CD4-positive, alpha-beta T cell treated with Interleukin-6 for 4 hours (primary cell): ENCODE measurements around the gene CTSH.
A peak's percentile ranks its signal among the peaks of the same experiment; 100 is the strongest.
"Not testable (repeated sequence)": the region's sequence is repeated elsewhere in the genome, so short reads cannot be mapped to it uniquely, and the experiment has no call there.

ENCODE experiments used
- DNase-seq: peaks from one replicate; pipeline ENCODE4 v3.0.0-alpha.2; 2020; ENCODE audit warnings: mixed read lengths

CTSH gene

DNA sequence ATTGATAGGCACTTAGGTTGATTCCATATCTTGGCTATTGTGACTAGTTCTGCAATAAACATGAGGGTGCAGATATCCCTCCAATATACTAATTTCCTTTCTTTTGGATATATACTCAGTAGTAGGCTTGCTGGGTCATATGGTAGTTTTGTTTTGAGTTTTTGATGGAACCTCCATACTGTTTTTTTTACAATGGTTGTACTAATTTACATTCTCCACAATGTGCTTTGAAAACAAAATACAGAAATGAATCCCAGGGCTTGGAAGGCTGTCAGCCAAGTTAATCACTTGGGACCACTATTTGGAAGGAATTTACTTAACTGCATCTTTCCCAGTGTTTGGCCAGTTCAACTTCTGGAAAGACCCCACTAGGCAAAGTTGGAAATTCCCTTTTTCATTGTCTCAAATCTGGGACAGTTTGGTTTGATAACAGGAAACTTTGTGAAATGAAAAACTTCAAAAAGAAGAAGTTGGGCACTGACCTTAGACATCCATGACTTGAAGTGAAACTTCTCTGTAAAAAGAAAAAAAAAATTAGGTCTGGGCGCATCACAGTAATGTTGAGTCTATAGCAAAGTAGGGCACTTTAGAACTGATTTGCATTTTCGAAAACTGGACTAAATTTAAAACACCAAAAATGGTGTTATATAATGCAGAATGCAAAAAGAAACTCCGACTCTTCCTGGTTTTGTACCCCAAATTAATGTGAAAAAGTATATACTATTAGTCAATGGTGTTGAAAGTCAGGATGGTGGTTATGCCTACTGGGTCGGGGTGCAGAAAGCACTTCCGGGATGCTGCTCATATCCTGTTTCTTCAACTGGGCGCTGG is 6.0 kb downstream of the CTSH start:
- DNase-seq: peak; percentile 42

DNA sequence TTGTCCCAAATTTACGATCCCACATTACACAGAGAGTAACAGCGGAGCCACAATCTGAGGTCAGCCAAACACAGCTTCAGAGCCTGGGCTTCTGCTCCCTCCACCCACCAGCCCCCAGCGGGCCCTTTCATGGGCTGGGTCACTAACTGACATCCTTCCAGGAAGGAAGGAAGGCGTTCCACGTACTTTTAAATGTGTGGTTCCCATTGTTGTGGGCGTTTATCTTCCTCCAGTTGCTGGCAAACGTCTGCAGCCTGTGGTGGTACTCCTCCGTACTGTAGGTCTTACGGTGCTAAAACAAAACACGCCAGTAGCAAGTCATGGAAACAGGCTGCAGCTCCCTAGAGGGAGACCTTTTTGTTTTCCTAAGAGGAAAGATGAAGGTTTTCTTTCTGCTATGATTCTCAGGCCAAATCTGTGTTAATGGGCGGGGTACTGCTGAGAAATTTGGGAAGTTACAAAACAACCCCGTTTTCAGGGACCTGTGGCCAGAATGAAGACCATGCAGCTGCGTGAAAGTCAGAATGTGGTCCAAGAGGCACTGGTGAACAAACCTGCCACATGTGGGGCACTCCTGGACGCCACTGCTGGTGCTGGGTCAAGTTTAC is 7.6 kb downstream of the CTSH start:
- DNase-seq: no peak

DNA sequence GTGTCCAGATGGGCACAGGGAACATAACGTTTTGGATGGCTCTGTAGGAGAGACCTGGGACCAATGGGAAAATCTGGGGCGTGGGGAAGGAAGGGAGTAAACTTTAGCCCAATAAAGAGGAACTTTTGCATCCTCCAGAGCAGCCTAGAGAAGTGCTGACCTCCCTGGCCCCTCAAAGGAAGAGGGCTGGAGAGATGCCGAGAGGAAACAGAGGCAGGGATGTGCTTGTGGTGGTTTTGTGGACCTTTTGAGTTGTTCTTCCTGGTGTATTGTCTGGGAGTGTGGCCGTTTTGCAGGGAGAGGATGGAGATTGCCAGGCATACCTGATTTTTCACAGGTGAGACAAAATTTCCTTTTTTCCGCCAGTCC is 10.2 kb downstream of the CTSH start:
- no peak for DNase-seq

DNA sequence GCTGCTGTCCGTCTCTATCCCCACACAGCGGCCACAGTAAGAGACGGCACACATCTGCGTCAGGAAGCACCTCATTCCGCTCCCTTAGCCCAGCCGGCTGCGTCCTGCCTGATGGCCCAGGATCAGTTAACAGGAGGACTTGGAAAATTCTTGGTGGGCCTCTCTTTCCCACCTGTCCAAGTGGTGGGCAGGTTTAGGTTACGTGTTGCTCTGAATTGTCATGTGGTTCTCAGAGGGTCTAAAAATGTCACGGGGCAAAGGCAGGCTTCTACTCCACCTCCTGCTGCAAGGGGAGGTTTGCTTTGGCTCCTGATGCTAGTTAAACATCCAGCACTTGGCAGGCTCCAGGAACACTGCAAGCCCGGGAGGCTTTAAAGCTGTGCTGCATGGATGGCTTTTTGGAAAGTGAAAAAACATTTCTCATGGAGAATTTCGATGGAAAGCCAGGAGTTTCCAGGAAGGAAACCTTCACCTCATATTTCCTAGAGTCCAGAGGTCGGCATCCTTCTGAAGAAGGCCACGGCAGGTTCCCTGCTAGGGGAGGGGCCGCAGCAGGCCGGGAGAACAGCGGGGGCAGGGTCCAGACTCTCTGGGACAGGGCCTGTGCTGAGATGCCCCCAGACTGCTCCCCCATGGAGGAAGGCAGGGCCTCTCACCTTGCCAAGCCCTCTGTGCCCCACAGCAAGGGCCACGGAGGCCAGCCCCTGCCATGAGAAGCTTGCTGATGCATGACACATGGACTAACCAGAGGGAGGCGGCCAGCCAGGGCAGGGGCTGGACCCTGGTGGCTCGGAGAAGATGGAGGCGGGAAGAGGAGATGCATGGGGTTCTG is 10.8 kb downstream of the CTSH start:
- DNase-seq: no peak

DNA sequence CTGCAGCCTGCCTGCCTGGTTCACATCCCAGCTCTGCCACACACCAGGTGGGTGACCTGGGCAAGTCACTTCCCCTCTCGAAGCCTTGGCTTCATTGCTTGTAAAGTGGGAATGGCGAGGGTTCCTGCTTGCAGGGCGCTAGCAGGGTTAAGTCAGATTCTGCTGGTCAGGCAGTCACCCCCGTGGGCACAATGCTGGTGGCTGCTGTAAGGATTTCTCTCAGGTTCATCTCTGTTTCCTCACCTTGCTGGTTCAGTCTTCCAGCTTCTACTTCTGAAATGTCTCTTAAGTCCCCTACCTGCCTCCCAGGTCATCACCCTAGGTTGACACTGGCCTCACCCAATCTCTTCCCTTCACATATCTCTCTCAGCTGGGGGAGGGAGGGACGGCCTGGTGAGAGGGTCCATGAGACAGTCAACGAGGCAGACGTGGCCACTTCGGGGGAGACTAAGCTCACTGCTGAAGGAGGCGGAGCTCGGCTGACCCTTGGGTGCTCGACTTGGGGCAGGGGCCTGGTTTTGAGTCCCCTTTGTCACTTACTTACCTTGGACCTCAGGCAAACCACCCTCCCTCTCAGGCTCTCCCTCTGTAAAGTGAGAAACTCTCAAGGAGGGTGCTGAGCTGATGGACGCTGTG is 11.5 kb downstream of the CTSH start:
- no peak for DNase-seq

DNA sequence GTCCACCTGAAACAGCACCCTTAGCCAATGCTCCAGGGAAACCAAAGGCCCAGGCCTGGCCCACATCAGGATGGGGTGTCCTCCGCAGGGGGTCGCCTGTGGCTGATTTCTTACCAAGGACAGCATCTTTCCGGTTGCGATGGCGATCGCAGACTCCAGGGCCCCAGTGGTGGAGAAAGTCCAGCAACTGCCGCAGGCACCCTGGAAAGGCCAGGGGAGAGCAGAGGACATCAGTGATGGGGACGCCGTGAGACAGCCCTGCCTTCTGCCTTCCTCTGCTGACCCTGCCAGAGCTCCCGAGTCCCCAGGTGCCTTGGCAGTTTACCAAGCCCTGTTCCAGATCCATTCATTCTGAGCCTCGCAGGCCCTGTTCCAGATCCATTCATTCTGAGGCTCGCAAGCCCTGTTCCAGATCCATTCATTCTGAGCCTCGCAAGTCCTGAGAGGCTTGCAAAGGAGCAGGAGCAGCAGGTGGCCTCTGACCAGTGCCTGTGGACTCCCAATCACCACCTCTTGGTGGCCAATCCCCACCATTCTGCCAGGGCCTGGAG is 12.5 kb downstream of the CTSH start:
- no peak for DNase-seq

DNA sequence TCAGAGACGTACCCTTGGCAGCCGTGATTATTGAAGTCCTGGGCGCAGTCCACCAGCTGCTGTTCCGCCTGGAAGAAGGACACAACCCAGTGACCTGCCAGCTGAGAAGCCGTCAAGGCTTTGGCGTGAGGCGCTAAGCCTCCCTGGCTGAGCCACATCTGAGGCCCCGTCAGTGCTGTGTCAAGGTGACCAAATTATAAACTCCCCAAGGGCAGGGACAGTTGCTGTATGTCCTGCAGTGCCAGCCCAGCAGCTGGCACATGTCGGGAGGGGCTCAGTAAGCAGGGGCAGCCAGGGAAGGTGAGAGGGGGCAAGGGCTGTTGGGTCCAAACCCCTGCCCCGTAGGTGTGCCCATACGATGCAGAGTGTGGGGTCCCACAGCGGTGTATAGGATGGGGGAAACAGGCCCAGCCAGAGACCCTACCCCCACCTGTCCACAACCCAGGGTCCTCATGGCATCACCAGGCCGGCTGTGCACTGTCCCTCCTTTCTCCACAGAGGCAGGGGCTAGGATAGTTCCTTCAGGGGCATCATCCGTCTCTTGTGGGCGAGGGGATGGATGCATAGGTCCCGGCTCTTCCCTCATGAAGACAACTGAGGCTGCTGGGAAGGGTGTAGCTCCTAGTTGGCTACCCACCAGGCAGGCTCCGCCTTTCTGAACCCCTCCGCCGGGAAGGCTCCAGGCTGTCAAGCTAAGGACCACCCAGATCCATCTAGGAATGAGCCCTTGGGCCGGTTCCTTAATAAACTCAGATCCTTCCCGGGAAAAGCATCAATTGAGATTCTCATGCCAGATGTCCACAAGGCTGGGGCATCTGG is 13.2 kb downstream of the CTSH start:
- DNase-seq: no peak

DNA sequence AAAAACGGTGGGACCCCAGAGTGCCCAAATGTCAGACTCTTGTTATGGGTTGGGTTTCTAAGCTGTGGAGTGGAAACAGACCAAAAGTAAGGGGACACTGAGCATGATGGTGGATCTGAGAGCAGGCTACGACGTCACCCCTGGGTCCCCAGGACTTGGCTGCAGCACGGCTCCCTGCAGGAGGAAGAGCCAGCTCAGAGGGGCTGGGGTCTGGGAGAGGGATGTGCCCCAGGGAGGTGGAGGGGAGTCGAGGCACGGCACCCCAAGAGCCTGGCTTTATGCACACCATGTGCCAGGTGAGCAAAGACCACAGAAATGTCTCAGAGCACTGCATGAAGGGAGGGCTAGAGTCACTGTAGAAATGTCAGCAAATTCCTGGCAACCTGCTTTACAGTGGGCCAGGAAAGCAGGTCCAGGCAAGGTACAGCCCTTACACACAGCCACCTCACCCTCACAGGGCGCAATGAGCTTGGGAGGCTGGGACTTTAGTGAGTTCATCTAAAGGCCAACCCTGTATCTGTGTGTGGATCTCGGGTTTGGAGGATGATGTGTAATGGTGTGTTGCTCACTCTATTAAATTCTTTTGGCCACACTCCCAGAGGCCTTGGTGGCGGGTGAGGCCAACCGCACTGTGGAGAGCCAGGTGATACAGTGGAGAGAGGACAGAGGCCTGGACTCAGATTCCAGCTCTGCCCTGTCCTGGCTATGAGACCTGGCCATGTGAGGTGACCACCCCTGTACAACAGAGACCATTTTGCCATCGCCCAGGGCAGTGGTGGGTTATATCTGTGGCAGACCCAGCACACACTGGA is 14.1 kb downstream of the CTSH start:
- no peak for DNase-seq

DNA sequence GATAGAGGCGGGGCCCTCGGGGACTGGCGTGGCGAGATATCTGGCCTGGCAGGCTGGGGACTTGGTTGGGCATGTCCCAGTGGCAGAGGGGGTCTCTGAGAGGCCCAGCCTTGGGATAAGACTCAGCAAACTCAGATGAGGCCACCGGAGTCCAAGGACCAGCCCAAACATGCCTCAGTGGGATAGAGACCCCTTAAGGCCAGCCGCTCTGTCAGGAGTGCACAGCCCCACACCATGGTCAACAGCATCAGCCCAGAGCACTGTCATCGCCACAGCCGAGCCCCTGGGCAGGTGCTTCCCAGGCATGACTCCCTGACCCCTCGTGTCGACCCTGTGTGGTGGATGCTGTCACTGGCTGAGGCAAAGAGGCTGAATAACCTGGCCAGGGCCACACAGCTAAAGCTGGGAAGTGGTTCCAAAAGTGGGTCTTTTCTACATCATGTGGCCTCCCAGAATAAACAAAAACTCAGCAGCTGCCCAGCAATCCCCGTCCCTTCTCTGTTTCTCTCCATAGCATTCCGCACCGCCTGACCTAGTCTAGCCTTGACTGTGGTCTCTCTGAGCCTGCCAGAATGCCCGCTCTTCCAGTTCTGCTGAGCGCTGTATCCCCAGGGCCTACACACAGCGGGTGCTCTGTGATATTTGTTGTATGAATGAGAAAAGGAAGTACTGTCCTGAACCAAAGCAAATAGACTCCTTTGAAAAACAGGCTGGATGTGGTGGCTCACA is 15.1 kb downstream of the CTSH start:
- no peak for DNase-seq

DNA sequence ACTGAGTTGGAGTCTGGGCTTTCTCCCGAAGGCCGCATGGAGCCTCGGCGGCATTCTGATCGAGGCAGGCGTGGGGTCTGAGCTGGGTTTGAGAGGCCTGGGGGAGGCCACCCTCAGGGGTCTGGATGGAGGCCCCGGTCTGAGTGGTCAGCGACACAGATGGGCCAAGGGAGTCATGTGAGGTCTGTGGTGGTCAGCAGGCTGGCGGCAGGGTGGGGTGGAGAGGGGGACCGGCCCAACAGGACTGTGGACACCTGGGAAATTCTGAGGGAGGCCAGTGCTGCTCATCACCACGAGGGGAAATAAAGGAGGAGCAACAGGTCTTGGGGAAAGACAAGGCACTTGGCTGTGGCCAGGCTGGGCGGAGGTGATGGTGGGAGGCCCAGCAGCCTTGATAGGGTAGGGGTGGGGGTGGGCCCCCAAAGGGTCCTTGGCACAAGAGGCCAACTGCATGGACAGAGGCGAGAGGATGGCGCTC is 16.2 kb downstream of the CTSH start:
- DNase-seq: no peak

DNA sequence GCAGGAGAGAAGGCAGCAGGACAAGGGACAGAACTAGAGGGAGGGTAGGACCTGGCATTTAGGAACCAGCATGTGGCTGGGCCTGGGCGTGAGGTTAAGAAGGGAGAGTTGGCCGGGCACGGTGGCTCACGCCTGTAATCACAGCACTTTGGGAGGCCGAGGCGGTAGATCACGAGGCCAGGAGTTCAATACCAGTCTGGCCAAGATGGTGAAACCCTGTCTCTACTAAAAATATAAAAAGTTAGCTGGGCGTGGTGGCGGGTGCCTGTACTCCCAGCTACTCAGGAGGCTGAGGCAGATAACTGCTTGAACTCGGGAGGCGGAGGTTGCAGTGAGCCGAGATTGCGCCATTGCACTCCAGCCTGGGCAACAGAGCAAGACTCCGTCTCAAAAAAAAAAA is 16.7 kb downstream of the CTSH start:
- not testable (repeated sequence) for DNase-seq

DNA sequence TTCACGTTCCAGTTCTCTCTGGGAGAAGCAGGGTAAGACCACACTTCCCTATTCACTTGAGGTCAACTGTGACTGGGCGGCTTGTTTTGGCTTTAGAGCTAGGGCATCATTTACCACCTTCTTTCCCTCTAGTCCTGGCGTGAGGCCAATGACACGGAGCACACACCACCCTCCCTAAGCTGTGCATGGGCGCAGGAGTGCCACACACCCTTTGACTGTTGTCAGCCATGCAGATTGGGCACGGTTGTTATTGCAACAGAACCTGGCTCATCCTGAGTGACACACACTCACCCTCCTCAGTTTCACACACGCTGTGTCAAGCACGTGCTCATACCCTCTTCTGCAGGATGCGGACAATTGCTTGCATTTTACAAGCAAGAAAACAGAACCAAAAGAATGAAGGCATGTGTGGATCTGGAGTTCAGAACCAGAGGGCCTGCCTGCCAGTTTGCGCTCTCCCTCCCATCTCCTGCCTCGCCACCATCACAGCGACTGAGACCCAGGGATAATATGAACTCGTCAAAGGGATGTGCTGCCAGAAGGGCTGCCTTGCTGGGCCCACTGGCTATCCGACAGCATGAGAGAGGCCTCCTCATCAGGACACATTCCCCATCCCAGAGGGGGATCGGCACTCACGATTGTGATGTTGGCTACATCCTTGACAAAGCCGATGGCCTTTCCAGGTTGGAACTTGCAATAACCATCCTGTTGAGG is 17.6 kb downstream of the CTSH start:
- DNase-seq: no peak

DNA sequence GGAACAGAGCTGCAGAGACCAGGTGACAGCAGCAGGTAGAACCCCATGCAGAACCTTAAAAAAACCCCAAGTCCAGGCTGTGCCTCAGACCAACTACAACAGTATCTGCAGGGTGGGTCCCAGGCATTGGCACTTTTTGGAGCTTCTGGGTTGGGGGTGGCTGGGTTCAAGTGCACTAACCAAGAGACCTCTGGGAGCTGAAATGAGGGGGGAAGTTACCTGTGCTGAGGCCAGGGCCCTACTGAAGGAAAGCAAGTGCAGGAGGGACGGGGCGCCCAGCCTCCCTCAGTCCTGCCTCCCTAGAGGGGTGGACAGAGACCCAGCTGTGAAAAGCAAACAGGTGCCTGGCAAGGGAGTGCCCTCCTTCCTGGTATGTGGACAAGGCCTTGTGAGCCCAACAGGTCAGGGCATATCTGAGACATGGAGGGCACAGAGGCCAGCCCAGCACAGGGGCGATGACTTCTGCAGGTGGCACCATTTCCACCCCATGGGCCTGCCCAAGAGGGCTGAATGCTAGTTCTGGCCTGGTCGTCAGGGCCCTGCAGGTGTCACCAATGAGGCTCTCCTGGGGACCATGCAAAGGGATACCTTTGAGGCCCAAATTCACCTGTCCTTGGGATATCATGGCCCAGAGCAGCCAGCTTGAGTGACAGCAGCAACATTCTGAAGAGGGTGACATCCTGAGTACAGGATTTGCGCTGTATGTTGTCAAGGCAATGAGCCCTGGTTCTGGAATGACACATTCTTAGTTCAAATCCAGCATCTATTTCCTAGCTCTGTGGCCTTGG is 18.7 kb downstream of the CTSH start:
- no peak for DNase-seq

DNA sequence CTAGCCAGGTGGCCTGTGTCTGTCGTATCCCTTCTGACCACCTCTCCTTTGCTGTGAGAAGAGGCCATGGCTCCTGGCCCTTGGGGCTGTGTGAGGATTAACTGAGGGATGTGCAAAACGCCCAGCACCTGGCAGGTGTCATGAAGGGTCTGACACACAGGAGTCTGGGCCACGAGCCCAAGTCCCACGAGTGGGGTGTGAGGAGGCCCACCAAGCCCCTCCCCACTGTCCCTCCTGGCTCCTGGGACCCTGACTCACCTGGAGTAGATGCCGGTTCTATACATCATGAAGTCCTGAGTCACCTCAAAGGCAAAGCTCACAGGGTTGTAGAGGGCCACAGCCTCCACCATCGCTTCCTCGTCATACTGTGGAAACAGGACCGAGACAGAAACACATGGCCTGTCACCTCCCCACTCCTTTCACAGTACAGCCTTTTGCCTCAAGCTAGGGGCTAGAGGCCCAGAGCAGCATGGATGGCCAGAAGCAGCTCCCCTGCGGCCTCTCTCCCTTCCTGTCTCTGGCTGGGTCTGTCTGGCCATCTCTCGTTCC is 19.7 kb downstream of the CTSH start:
- no peak for DNase-seq

DNA sequence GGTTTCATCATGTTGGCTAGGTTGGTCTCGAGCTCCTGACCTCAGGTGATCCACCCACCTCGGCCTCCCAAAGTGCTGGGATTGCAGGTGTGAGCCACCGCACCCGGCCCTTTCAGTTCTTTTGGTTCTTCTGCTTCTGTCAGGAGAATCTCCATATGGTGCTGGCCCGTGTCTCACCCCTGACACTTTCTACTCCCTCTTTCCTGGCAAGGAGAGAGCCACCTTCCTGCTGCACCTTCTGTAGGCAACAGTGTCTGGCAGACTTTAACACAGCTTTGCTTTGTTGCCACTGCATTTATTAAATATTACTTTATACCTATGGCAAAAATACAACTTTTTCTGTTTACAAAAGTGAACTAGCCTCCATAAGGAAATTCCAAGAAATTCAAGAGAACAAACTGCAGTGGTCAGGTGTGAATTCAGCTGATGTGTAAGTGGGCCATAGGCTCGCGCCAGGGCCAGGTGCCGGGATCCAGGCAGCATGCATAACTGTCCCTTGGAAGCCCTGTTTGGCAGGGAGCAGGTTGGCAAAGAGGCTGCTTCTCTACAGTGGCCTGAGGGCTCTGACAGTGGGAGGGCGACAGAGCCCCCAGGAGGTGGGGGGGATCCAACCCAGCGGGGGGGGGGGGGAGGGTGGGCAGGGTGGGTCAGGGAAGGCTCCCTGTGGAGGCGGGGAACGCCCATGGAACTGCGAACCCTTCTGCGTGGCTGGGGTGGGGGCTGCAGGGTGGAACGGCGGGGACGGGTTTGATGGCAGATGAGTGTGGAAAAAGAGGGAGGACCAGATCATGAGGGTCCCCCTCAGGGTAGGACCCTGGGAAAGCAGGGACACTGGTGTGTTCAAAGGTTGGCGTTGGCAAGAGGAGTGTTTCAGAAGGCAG is 21.1 kb downstream of the CTSH start:
- DNase-seq: no peak

DNA sequence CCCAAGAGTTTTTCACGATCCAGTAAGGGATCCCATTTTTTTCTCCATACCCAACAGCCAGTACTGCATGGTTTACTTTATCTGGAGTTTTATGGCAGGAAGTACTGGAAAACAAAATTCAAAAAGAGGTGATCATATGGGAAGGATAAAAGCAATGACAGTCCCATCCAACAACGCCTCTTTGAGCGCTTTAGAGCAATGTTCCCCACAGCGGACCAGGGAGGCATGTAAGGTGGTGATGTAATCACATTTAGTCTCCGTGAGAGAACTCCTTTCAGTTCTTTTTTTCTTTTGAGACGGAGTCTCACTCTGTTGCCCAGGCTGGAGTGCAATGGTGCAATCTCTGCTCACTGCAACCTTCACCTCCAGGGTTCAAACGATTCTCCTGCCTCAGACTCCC is 21.8 kb downstream of the CTSH start:
- DNase-seq: no peak

DNA sequence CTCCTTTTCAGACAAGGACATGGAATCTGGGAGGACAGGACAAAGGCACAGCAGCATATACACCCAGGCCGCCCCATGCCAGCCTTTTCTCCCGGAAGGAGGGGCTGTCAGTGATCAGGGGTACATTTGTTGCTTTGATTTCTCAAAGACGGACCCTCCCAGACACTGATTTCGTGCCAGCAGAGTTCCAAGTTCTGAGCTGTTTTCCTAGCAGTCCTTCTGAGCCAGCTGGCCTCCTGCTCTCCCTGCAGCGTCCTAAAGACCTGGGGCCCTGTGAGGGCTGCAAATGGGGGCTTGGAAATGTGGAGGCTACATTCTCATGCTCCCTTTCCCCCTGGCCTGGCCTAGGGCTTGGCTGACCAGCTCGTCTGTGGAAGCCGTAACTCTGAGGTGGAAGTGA is 22.3 kb downstream of the CTSH start:
- DNase-seq: no peak
